ENCODE results near the gene PRPF8.

PRPF8 gene

DNA sequence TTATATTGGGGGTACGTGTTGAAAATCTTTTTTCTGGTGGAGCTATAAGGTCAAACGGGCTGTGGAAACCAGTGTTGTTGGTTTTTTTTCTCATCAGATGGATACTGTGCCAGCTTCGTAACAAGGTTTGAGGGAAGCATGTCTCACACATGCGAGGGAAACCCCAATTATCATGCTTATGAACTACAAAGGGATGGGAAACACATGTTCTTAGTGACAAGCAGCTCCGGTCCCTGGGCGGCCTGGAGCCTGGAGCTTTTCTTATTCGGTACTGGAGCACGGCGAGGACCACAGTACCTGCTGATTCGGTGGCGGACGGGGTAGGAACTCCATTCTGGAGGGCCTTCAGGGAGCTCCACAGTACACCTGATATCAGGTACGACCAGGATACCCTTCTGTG, 68.6 kb downstream of the PRPF8 start:
- TF ChIP-seq, protein P1, sequence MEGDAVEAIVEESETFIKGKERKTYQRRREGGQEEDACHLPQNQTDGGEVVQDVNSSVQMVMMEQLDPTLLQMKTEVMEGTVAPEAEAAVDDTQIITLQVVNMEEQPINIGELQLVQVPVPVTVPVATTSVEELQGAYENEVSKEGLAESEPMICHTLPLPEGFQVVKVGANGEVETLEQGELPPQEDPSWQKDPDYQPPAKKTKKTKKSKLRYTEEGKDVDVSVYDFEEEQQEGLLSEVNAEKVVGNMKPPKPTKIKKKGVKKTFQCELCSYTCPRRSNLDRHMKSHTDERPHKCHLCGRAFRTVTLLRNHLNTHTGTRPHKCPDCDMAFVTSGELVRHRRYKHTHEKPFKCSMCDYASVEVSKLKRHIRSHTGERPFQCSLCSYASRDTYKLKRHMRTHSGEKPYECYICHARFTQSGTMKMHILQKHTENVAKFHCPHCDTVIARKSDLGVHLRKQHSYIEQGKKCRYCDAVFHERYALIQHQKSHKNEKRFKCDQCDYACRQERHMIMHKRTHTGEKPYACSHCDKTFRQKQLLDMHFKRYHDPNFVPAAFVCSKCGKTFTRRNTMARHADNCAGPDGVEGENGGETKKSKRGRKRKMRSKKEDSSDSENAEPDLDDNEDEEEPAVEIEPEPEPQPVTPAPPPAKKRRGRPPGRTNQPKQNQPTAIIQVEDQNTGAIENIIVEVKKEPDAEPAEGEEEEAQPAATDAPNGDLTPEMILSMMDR (conservative IDR thresholded peaks at IDR 0.05; ENCODE audit: low read depth, low read length), result no peak
- no peak overlapping the region for H3K4me3 ChIP-seq (ENCODE audit: low read length)
- no peak for DNase-seq (ENCODE audit: low read depth)

DNA sequence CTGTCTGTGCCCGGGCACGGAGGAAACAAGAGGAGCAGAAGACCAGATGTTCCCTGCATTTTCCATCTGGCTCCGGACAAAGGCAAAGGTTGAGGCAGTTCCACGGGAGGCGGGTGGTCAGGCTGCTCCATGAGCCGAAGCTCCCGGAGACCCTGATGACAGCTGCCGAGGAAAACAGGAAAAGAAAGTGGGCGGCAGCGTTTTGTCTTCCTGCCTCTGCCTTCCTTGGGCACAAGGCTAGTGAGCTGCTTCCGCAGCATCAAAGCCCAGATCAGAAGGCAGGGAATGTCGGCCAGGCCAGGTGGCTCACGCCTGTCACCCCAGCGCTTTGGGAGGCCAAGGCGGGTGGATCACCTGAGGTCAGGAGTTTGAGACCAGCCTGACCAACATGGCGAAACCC, 72.3 kb downstream of the PRPF8 start:
- H3K4me3 ChIP-seq (ENCODE audit: low read length), result no peak overlapping the region
- TF ChIP-seq, protein P1 (conservative IDR thresholded peaks at IDR 0.05; ENCODE audit: low read depth, low read length), result no peak
- no peak for DNase-seq (ENCODE audit: low read depth)

DNA sequence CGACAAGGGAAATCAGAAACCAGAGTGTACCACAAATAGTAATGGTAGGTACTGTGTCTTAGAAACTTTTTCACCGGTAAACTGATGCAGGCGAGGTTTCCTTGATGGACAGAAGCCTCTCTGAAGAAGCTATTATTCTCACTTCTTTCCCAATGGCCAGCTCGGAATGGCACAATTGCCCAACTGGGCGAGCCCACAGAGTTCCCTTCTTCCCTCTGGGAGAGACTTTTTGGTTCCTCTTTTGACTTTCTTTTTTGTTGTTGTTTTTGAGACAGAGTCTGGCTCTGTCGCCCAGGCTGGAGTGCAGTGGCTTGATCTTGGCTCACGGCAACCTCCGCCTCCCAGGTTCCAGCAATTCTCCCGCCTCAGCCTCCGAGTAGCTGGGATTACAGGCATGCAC, 73.0 kb downstream of the PRPF8 start:
- H3K4me3 ChIP-seq (ENCODE audit: low read length), result no peak overlapping the region
- TF ChIP-seq, protein P1 (conservative IDR thresholded peaks at IDR 0.05; ENCODE audit: low read depth, low read length), result no peak
- no peak for DNase-seq (ENCODE audit: low read depth)

DNA sequence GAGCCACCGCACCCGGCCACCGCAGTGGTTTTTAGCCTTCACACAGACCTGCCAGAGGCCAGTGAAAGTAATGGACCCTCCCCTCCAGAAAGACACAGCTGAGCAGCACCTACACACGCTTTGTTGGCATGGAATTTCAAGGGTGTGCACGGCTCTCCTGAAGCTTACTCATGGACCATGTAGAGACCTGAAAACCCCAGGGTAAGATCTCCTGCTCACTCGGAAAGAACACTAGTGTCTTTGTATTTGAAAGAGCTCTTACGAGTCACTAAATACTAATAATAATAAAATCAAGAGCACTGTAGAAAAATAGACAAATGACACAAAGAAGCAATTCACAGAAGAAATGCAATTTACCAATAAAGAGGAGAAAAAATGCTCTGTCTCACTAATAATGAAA, 76.0 kb downstream of the PRPF8 start:
- TF ChIP-seq, protein P1 (conservative IDR thresholded peaks at IDR 0.05; ENCODE audit: low read depth, low read length), result no peak
- no peak overlapping the region for H3K4me3 ChIP-seq (ENCODE audit: low read length)
- no peak for DNase-seq (ENCODE audit: low read depth)

DNA sequence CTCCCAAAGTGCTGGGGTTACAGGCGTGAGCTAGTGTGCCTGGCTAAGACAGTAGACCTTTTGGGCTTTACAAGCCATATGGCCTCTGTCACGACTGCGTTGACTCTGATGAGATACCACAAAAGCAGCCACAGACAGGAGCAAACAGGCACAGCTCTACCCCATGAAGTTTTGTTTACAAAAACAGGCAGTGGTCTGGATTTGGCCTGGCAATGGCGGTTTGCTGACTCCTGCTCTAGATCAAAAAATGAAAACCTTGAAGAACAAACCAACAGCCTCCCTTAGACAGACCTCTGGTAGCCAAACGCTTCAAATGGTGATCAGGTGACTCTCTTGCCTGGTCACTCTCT, 76.7 kb downstream of the PRPF8 start:
- no peak for DNase-seq (ENCODE audit: low read depth)
- no peak overlapping the region for H3K4me3 ChIP-seq (ENCODE audit: low read length)
- TF ChIP-seq, protein P1 (conservative IDR thresholded peaks at IDR 0.05; ENCODE audit: low read depth, low read length), result no peak

DNA sequence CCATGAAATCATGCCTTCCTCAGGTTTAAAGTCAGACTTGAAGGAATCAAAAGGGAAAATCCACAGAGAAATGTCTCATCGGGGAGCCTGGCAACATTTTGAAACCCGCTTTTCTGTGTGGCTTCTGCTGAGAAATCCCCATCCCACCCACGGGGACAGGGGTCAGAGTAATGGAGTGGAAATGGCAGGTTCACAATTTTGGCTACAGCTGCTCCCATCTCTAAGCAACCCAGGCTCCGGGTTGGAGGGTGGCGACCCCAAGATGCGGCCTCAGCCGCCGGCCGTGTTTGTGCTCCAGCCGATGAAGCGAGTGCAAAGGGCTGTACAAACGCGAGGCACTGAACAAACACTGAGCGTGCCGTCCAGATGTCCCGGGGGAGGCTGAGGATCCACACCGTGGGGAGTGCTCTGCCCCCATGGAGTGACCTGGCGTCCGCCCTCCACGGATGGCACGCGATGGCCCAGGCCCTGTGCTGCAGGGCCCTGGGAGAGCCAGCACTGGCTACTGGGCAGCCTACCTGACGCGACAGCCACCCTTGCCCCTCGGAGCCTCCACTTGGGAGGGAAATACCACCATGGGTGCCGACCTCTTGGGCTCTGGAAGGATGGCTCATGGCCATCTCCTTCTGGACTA, 78.2 kb downstream of the PRPF8 start:
- TF ChIP-seq, protein P1 (conservative IDR thresholded peaks at IDR 0.05; ENCODE audit: low read depth, low read length), result no peak

DNA sequence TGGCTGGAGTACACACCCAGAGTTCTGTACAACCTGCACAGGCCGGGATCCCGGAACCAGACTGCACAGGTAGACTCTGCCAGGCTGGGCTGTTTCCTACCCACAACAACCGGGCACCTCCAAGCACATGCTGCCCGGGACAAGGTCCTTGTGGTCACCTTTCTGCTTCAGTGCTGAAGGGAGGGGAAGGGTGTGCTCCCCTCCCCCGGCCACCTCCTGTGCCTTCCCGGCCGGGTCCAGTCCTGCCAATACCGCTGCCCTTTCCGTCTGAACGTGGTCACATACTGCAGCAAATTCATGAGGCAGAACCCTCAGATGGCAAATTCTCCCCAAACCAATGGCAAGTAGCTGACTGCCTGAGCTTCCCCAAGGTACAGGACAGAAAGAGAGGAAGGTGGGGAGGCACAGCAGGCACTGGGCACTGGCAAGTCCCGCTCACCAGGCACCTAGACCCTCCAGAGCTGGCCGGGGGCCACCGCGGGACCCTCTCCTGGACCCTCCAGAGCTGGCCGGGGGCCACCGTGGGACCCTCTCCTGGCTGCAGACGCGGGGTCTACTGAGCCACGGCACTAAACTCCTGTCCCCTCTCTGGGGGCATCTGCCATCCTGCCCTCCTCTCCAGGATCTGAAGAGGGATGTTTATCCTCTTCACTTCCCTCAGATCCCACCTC, 78.9 kb downstream of the PRPF8 start:
- no peak overlapping the region for H3K4me3 ChIP-seq (ENCODE audit: low read length)
- no peak for DNase-seq (ENCODE audit: low read depth)
- TF ChIP-seq, protein P1 (conservative IDR thresholded peaks at IDR 0.05; ENCODE audit: low read depth, low read length), result no peak

More for the DNA sequence above, 78.2 kb downstream of the PRPF8 start:
- no peak overlapping the region for H3K4me3 ChIP-seq (ENCODE audit: low read length)
- DNase-seq (ENCODE audit: low read depth), result no peak

Measured in retinal pigment epithelial cell (primary cell).